Measurements from ENCODE around the gene SETD1B.

SETD1B gene

GRCh38 chr12:121817648-121818043, 13.8 kb downstream of the SETD1B start:
- H3K9me3 ChIP-seq (ENCODE audit: insufficient read depth, low read length, severe bottlenecking) = no peaks in the 10 kb centered on the region
- no peak for DNase-seq
- peaks cover 93% of the 10 kb centered on the region for H3K36me3 ChIP-seq (ENCODE audit: insufficient read depth, low read length)
- H3K9ac ChIP-seq (ENCODE audit: low read depth, low read length) = no peak overlapping the region
- TF ChIP-seq EZH2 (IDR thresholded peaks at IDR 0.05; ENCODE audit: borderline replicate concordance, low read depth, low read length, severe bottlenecking) (no peak), CTCF (IDR thresholded peaks at IDR 0.05; ENCODE audit: borderline replicate concordance, extremely low read depth, low read length, poor library complexity, severe bottlenecking) (no peak)
- H3K27me3 ChIP-seq (ENCODE audit: insufficient read depth, low read length, poor library complexity) = no peaks in the 10 kb centered on the region
- H2AFZ ChIP-seq (ENCODE audit: low read depth, low read length) = no peak overlapping the region
- peaks cover 63% of the 10 kb centered on the region for H3K79me2 ChIP-seq (ENCODE audit: insufficient read depth, low read length)
- H4K20me1 ChIP-seq (ENCODE audit: insufficient read depth, low read length) = peaks cover 58% of the 10 kb centered on the region
- peaks cover 13% of the 10 kb centered on the region for H3K4me1 ChIP-seq (ENCODE audit: insufficient read depth, low read length)
- H3K27ac ChIP-seq (ENCODE audit: low read length) = no peak overlapping the region
- H3K4me3 ChIP-seq (ENCODE audit: low read depth in 1 of 2, low read length in 2 of 2) = no peak overlapping the region
- no peak for ATAC-seq (ENCODE audit: insufficient read depth, low read depth)
- H3K4me2 ChIP-seq (ENCODE audit: insufficient read depth, low read length) = no peak overlapping the region

GRCh38 chr12:121819212-121819949, 15.6 kb downstream of the SETD1B start:
- Histone ChIP-seq H4K20me1 (ENCODE audit: insufficient read depth, low read length) (peaks cover 57% of the 10 kb centered on the region), H3K36me3 (ENCODE audit: insufficient read depth, low read length) (peaks cover 93% of the 10 kb centered on the region), H3K27ac (ENCODE audit: low read length) (no peak overlapping the region), H3K27me3 (ENCODE audit: insufficient read depth, low read length, poor library complexity) (no peaks in the 10 kb centered on the region), H3K9ac (ENCODE audit: low read depth, low read length) (no peak overlapping the region), H3K4me2 (ENCODE audit: insufficient read depth, low read length) (no peak overlapping the region), H3K4me1 (ENCODE audit: insufficient read depth, low read length) (no peaks in the 10 kb centered on the region; the same call in 1 of the 2 replicates), H3K4me3 (ENCODE audit: low read depth in 1 of 2, low read length in 2 of 2) (no peak overlapping the region), H3K9me3 (ENCODE audit: insufficient read depth, low read length, severe bottlenecking) (no peaks in the 10 kb centered on the region), H3K79me2 (ENCODE audit: insufficient read depth, low read length) (peaks cover 47% of the 10 kb centered on the region), H2AFZ (ENCODE audit: low read depth, low read length) (no peak overlapping the region)
- no peak for ATAC-seq (ENCODE audit: insufficient read depth, low read depth)
- no peak for DNase-seq
- TF ChIP-seq EZH2 (IDR thresholded peaks at IDR 0.05; ENCODE audit: borderline replicate concordance, low read depth, low read length, severe bottlenecking) (no peak), CTCF (IDR thresholded peaks at IDR 0.05; ENCODE audit: borderline replicate concordance, extremely low read depth, low read length, poor library complexity, severe bottlenecking) (no peak)

- Histone ChIP-seq H3K4me1 (ENCODE audit: insufficient read depth, low read length) (no peaks in the 10 kb centered on the region), H3K27ac (ENCODE audit: low read length) (no peak overlapping the region), H3K9me3 (ENCODE audit: insufficient read depth, low read length, severe bottlenecking) (no peaks in the 10 kb centered on the region), H3K36me3 (ENCODE audit: insufficient read depth, low read length) (peaks cover 93% of the 10 kb centered on the region), H3K79me2 (ENCODE audit: insufficient read depth, low read length) (peaks cover 40% of the 10 kb centered on the region), H4K20me1 (ENCODE audit: insufficient read depth, low read length) (peaks cover 50% of the 10 kb centered on the region), H2AFZ (ENCODE audit: low read depth, low read length) (no peak overlapping the region), H3K4me2 (ENCODE audit: insufficient read depth, low read length) (no peak overlapping the region), H3K4me3 (ENCODE audit: low read depth in 1 of 2, low read length in 2 of 2) (no peak overlapping the region), H3K27me3 (ENCODE audit: insufficient read depth, low read length, poor library complexity) (no peaks in the 10 kb centered on the region), H3K9ac (ENCODE audit: low read depth, low read length) (no peak overlapping the region)
- TF ChIP-seq EZH2 (IDR thresholded peaks at IDR 0.05; ENCODE audit: borderline replicate concordance, low read depth, low read length, severe bottlenecking) = no peak
- no peak for TF ChIP-seq CTCF (IDR thresholded peaks at IDR 0.05; ENCODE audit: borderline replicate concordance, extremely low read depth, low read length, poor library complexity, severe bottlenecking)
- DNase-seq (no peak), ATAC-seq (ENCODE audit: insufficient read depth, low read depth) (no peak)
Measured at GRCh38 chr12:121820056-121820455, 16.2 kb downstream of the SETD1B start.

Data from DND-41 (cell line).